Neural cell (in vitro differentiated cells): ENCODE measurements around the gene IRF9. TPM values are rescaled to one million over a fixed set of nuclear protein-coding genes. Genes with fewer than 3 reads are reported as not detected.

Experiments
- H2AFZ ChIP-seq: fragments of 200-600, 300-800 bp; sonication (generic), shearing (Covaris generic); 2 replicates; pipeline ENCODE4 v1.6.0; 2014; ENCODE audit warnings: low read depth, mild to moderate bottlenecking, antibody characterized with exemption, low read length, moderate library complexity
- H3F3A ChIP-seq: fragments of 200-600 bp; shearing (Covaris generic); 2 replicates; pipeline ENCODE4 v1.6.1; 2016; ENCODE audit warnings: mild to moderate bottlenecking, moderate library complexity, mixed read lengths, antibody characterized with exemption, low read length; ENCODE audit not compliant: insufficient read depth, poor library complexity, severe bottlenecking
- H3K27ac ChIP-seq: fragments of 200-600, 300-800 bp; sonication (generic), shearing (Covaris generic); 2 replicates; pipeline ENCODE4 v1.5.1; 2014; ENCODE audit warnings: mild to moderate bottlenecking, low read length, moderate library complexity
- H3K27me3 ChIP-seq: fragments of 300-800, 200-600 bp; sonication (generic), shearing (Covaris generic); 2 replicates; pipeline ENCODE4 v1.6.0; 2014; ENCODE audit warnings: mild to moderate bottlenecking, low read depth, low read length, moderate library complexity; ENCODE audit not compliant: insufficient read depth
- H3K36me3 ChIP-seq: fragments of 300-800, 200-600 bp; sonication (generic), shearing (Covaris generic); 2 replicates; pipeline ENCODE4 v1.5.1; 2014; ENCODE audit warnings: mild to moderate bottlenecking, antibody characterized with exemption, low read length, moderate library complexity; ENCODE audit not compliant: insufficient read depth
- H3K4me2 ChIP-seq: fragments of 300-800, 200-600 bp; sonication (generic), shearing (Covaris generic); 2 replicates; pipeline ENCODE4 v1.6.0; 2014; ENCODE audit warnings: mild to moderate bottlenecking, low read length
- H3K4me3 ChIP-seq: fragments of 300-800, 200-600 bp; sonication (generic), shearing (Covaris generic); 2 replicates; pipeline ENCODE4 v1.5.1; 2014; ENCODE audit warnings: mild to moderate bottlenecking, low read length, moderate library complexity
- H3K79me2 ChIP-seq: fragments of 200-600 bp; shearing (Covaris generic); replicated peaks from 2 replicates; pipeline ENCODE4 v1.6.0; 2014; ENCODE audit warnings: mild to moderate bottlenecking, low read length, moderate library complexity; ENCODE audit not compliant: insufficient read depth
- H3K9ac ChIP-seq: fragments of 300-800, 200-600 bp; sonication (generic), shearing (Covaris generic); 2 replicates; pipeline ENCODE4 v1.6.1; 2016; ENCODE audit warnings: mild to moderate bottlenecking, low read length, mixed read lengths
- H3K9me2 ChIP-seq: fragments of 200-600 bp; shearing (Covaris generic); 2 replicates; pipeline ENCODE4 v1.6.1; 2016; ENCODE audit warnings: mild to moderate bottlenecking, low read length, mixed read lengths; ENCODE audit not compliant: insufficient read depth
- H3K9me3 ChIP-seq: fragments of 200-600, 300-800 bp; sonication (generic), shearing (Covaris generic); 2 replicates; pipeline ENCODE4 v1.6.1; 2016; ENCODE audit warnings: mild to moderate bottlenecking, mixed run types, low read length, moderate library complexity, mixed read lengths
- H4K20me1 ChIP-seq: fragments of 200-600 bp; shearing (Covaris generic); 2 replicates; pipeline ENCODE4 v1.6.1; 2016; ENCODE audit warnings: mild to moderate bottlenecking, mixed run types; ENCODE audit not compliant: insufficient read depth
- EP300 ChIP-seq: fragments of 450-650 bp; conservative IDR thresholded peaks from 2 replicates; pipeline ENCODE4 v1.6.1; 2014; ENCODE audit warnings: antibody characterized with exemption, mild to moderate bottlenecking, moderate library complexity; ENCODE audit not compliant: poor library complexity, severe bottlenecking
- EZH2 ChIP-seq: fragments of 200-600, 300-800 bp; shearing (Covaris generic), sonication (generic); IDR thresholded peaks from 2 replicates; pipeline ENCODE4 v1.6.1; 2014; ENCODE audit warnings: antibody characterized with exemption, low read length, borderline replicate concordance, mild to moderate bottlenecking; ENCODE audit not compliant: insufficient read depth, poor library complexity, severe bottlenecking
- MXI1 ChIP-seq: fragments of 450-650 bp; conservative IDR thresholded peaks from 2 replicates; pipeline ENCODE4 v1.6.1; 2014; ENCODE audit warnings: antibody characterized with exemption, mild to moderate bottlenecking; ENCODE audit not compliant: poor library complexity, severe bottlenecking
- POLR2AphosphoS5 ChIP-seq: IDR thresholded peaks from 2 replicates; pipeline ENCODE4 v1.6.1; 2012
- RAD21 ChIP-seq: fragments of 450-650 bp; conservative IDR thresholded peaks from 2 replicates; pipeline ENCODE4 v1.6.1; 2014; ENCODE audit warnings: antibody characterized with exemption, mild to moderate bottlenecking, moderate library complexity
- SMC3 ChIP-seq: fragments of 450-650 bp; conservative IDR thresholded peaks from 2 replicates; pipeline ENCODE4 v1.6.1; 2014; ENCODE audit warnings: antibody characterized with exemption, mild to moderate bottlenecking, moderate library complexity; ENCODE audit not compliant: poor library complexity
- TAF1 ChIP-seq: IDR thresholded peaks from 2 replicates; pipeline ENCODE4 v1.6.1; 2012; ENCODE audit warnings: low read depth
- polyA plus RNA-seq: library from polyadenylated mRNA; depleted of rRNA; stranded (reverse); fragments of >200 nt; gene quantifications from 2 replicates; pipeline ENCODE4 v1.2.3, GENCODE V29; 2014
- TF ChIP-seq, protein P1 (sequence below): IDR thresholded peaks from 2 replicates; pipeline ENCODE4 v1.6.1; 2012; ENCODE audit warnings: borderline replicate concordance
- TF ChIP-seq, protein P2 (sequence below): fragments of 450-650 bp; IDR thresholded peaks from 2 replicates; pipeline ENCODE4 v1.5.1; 2014; ENCODE audit warnings: antibody characterized with exemption, mild to moderate bottlenecking, moderate library complexity; ENCODE audit not compliant: poor library complexity, severe bottlenecking

The IRF9 gene
- polyA plus RNA-seq, 1 donor from 2014 or later, result 19.6 TPM

GRCh38 chr14:24179961-24180796, 19.1 kb downstream of the IRF9 start:
- Histone ChIP-seq H3K4me2 (no peak overlapping the region), H3K27ac (no peak overlapping the region), H3F3A (no peaks in the 10 kb centered on the region), H3K4me3 (no peak overlapping the region), H3K9me3 (no peaks in the 10 kb centered on the region), H3K9ac (no peak overlapping the region), H3K9me2 (no peaks in the 10 kb centered on the region), H2AFZ (no peak overlapping the region), H3K36me3 (no peaks in the 10 kb centered on the region), H4K20me1 (no peaks in the 10 kb centered on the region), H3K79me2 (no peaks in the 10 kb centered on the region), H3K27me3 (no peaks in the 10 kb centered on the region)
- TF ChIP-seq POLR2AphosphoS5 (no peak), RAD21 (no peak), EP300 (no peak), MXI1 (no peak), EZH2 (no peak), SMC3 (no peak), TAF1 (no peak)
- TF ChIP-seq, protein P1, sequence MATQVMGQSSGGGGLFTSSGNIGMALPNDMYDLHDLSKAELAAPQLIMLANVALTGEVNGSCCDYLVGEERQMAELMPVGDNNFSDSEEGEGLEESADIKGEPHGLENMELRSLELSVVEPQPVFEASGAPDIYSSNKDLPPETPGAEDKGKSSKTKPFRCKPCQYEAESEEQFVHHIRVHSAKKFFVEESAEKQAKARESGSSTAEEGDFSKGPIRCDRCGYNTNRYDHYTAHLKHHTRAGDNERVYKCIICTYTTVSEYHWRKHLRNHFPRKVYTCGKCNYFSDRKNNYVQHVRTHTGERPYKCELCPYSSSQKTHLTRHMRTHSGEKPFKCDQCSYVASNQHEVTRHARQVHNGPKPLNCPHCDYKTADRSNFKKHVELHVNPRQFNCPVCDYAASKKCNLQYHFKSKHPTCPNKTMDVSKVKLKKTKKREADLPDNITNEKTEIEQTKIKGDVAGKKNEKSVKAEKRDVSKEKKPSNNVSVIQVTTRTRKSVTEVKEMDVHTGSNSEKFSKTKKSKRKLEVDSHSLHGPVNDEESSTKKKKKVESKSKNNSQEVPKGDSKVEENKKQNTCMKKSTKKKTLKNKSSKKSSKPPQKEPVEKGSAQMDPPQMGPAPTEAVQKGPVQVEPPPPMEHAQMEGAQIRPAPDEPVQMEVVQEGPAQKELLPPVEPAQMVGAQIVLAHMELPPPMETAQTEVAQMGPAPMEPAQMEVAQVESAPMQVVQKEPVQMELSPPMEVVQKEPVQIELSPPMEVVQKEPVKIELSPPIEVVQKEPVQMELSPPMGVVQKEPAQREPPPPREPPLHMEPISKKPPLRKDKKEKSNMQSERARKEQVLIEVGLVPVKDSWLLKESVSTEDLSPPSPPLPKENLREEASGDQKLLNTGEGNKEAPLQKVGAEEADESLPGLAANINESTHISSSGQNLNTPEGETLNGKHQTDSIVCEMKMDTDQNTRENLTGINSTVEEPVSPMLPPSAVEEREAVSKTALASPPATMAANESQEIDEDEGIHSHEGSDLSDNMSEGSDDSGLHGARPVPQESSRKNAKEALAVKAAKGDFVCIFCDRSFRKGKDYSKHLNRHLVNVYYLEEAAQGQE, result no peak
- TF ChIP-seq, protein P2, sequence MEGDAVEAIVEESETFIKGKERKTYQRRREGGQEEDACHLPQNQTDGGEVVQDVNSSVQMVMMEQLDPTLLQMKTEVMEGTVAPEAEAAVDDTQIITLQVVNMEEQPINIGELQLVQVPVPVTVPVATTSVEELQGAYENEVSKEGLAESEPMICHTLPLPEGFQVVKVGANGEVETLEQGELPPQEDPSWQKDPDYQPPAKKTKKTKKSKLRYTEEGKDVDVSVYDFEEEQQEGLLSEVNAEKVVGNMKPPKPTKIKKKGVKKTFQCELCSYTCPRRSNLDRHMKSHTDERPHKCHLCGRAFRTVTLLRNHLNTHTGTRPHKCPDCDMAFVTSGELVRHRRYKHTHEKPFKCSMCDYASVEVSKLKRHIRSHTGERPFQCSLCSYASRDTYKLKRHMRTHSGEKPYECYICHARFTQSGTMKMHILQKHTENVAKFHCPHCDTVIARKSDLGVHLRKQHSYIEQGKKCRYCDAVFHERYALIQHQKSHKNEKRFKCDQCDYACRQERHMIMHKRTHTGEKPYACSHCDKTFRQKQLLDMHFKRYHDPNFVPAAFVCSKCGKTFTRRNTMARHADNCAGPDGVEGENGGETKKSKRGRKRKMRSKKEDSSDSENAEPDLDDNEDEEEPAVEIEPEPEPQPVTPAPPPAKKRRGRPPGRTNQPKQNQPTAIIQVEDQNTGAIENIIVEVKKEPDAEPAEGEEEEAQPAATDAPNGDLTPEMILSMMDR, result no peak

DNA sequence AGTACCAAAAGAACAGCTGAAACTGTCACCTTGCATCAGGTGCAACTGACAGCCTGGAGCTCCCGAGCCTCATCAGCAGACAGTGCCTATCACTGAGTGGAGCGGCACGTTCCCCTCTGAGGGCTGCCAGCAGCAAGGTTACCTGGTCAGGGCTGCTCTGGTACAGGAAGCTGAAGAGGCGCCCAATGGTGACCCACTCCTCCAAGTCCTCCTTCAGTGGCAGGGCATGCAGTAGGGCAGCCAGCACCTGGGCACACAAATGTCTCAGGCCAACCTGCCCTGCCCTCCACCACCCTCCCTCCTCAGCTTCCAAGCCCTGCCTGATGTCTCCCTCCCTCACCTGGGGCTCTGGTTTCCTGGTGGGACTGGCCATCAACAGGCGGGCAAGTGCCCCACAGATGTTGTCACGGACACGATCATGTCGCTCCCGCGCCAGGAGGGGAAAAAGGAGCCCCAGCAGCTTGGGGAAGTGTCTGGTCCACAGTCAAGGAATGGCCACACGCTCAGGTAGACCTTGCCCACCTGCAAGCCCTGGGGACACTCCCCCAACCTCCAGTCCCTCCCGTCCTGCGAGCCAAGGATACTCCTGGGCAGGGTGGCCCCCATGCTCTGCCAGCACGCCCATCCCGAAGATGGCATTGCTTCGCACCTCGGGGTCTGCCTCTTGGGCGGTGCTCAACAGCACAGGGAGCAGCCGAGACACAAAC, 20.5 kb downstream of the IRF9 start:
- Histone ChIP-seq H3K79me2 (no peaks in the 10 kb centered on the region), H3K36me3 (no peaks in the 10 kb centered on the region), H3K4me2 (no peak overlapping the region), H3K9ac (no peak overlapping the region), H3K4me3 (no peak overlapping the region), H2AFZ (no peak overlapping the region), H4K20me1 (no peaks in the 10 kb centered on the region), H3K27ac (no peak overlapping the region), H3K27me3 (no peaks in the 10 kb centered on the region), H3K9me3 (no peaks in the 10 kb centered on the region), H3F3A (no peaks in the 10 kb centered on the region), H3K9me2 (no peaks in the 10 kb centered on the region)
- TF ChIP-seq RAD21, result no peak
- no peak for TF ChIP-seq TAF1
- TF ChIP-seq, protein P2, result no peak
- no peak for TF ChIP-seq EP300
- TF ChIP-seq, protein P1, result no peak
- no peak for TF ChIP-seq SMC3
- no peak for TF ChIP-seq EZH2
- no peak for TF ChIP-seq MXI1
- no peak for TF ChIP-seq POLR2AphosphoS5
